CD8-positive, alpha-beta memory T cell (primary cell): Measurements from ENCODE around the gene ZNF286A. TPM values are rescaled to one million over a fixed set of nuclear protein-coding genes. Genes with fewer than 3 reads are reported as not detected.
"Not testable (repeated sequence)": the region's sequence is repeated elsewhere in the genome, so short reads cannot be mapped to it uniquely, and the experiment has no call there.

Experiments
- CTCF ChIA-PET: fragments of 350-600 bp; sonication (Branson Sonifier 250); formaldehyde crosslinking; loops from one replicate; lab custom pipeline; 2021; ENCODE audit warnings: antibody characterized with exemption; lab: Charles Lee
- POLR2A ChIA-PET: fragments of 350-600 bp; sonication (Branson Sonifier 250); formaldehyde crosslinking; loops from one replicate; lab custom pipeline; 2021; ENCODE audit warnings: antibody characterized with exemption; lab: Charles Lee
- DNase-seq, 5 donors: peaks; one replicate each; pipeline versions ENCODE4 v3.0.0 to v3.0.0-alpha.2; 2020 to 2022; ENCODE audit warnings: mixed read lengths in 1 of 5
- H3K27ac ChIP-seq: one replicate; pipeline ENCODE4 v1.7.0; 2013; ENCODE audit warnings: low read depth, mild to moderate bottlenecking, low read length, moderate library complexity
- H3K27me3 ChIP-seq: 2 replicates; pipeline ENCODE4 v1.7.0; 2013; ENCODE audit warnings: low read length, mild to moderate bottlenecking; ENCODE audit not compliant: insufficient read depth, poor library complexity, severe bottlenecking
- H3K36me3 ChIP-seq: 2 replicates; pipeline ENCODE4 v1.7.0; 2013; ENCODE audit warnings: mild to moderate bottlenecking, low read length, moderate library complexity; ENCODE audit not compliant: insufficient read depth
- H3K4me1 ChIP-seq: 2 replicates; pipeline ENCODE4 v1.7.0; 2013; ENCODE audit warnings: mild to moderate bottlenecking, low read length, moderate library complexity; ENCODE audit not compliant: insufficient read depth
- H3K4me3 ChIP-seq: 2 replicates; pipeline ENCODE4 v1.7.0; 2013; ENCODE audit warnings: mild to moderate bottlenecking, low read length
- H3K9me3 ChIP-seq: 2 replicates; pipeline ENCODE4 v1.7.0; 2013; ENCODE audit warnings: mild to moderate bottlenecking, low read length
- H3K27ac Mint-ChIP-seq, 8 donors: one replicate each; pipeline ENCODE4 v1.8.0; 2020 to 2021; ENCODE audit warnings: mixed read lengths in 8 of 8, mild to moderate bottlenecking in 6 of 8, inconsistent platforms in 3 of 8, moderate library complexity in 3 of 8
- H3K27me3 Mint-ChIP-seq, 2 donors: one replicate each; pipeline ENCODE4 v1.8.0; 2020 to 2021; ENCODE audit warnings: mixed read lengths in 2 of 2, mild to moderate bottlenecking in 1 of 2, moderate library complexity in 1 of 2
- H3K36me3 Mint-ChIP-seq, 3 donors: one replicate each; pipeline ENCODE4 v1.8.0; 2020 to 2021; ENCODE audit warnings: mixed read lengths in 3 of 3, inconsistent platforms in 1 of 3, mild to moderate bottlenecking in 1 of 3
- H3K4me1 Mint-ChIP-seq, 3 donors: one replicate each; pipeline ENCODE4 v1.8.0; 2020 to 2021; ENCODE audit warnings: mixed read lengths in 3 of 3, inconsistent platforms in 1 of 3, mild to moderate bottlenecking in 1 of 3
- H3K4me3 Mint-ChIP-seq, 7 donors: one replicate each; pipeline ENCODE4 v1.8.0; 2020 to 2021; ENCODE audit warnings: mixed read lengths in 7 of 7, mild to moderate bottlenecking in 6 of 7, moderate library complexity in 4 of 7, inconsistent platforms in 2 of 7
- H3K9me3 Mint-ChIP-seq, 5 donors: one replicate each; pipeline ENCODE4 v1.8.0; 2020 to 2022; ENCODE audit warnings: mixed read lengths in 5 of 5, mild to moderate bottlenecking in 3 of 5, moderate library complexity in 2 of 5, inconsistent platforms in 1 of 5
- polyA plus RNA-seq: library from polyadenylated mRNA; unstranded; fragments of 300-500 nt; fragmentation: Illumina TruSeq; gene quantifications from one replicate; pipeline ENCODE4 v1.2.3, GENCODE V29; 2021
- total RNA-seq, 2 experiments: library from RNA; stranded (reverse); gene quantifications; one replicate each; pipeline ENCODE4 v1.2.3, GENCODE V29; 2021

ZNF286A gene
- total and polyA plus RNA-seq, 3 experiments from 2014 or later = 18.9 to 27.6 (median 26.4) TPM

DNA sequence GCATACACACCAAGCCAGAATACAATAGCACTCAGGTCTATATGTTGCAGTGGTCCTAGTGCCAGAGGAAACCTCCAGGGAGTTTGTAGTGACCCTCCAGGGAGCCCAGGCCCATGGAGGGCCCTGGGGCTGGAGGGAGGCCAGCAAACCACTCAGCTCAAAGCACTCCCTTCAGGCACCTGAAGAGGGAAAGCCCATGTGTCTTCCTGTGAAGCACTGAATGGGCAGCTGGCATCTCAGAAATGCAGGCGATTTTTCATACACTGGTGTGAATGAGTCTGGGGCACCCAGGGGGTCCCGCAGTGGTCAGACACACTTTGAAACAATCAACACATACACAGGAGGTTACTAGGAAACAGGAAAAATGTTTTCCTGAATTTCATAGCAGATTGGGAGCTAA, 45.3 kb downstream of the ZNF286A start:
- Histone ChIP-seq H3K4me1 (no peaks in the 10 kb centered on the region), H3K4me3 (no peak overlapping the region), H3K9me3 (no peaks in the 10 kb centered on the region), H3K27ac (no peak overlapping the region), H3K27me3 (no peaks in the 10 kb centered on the region), H3K36me3 (no peaks in the 10 kb centered on the region)
- no peak for DNase-seq
- Mint-ChIP-seq H3K4me1 (no peaks in the 10 kb centered on the region), H3K27me3 (peaks cover 5 to 8% of the 10 kb centered on the region in 2 donors), H3K36me3 (no peaks in the 10 kb centered on the region), H3K4me3 (no peak overlapping the region), H3K27ac (no peak overlapping the region), H3K9me3 (no peaks in the 10 kb centered on the region)
- ChIA-PET POLR2A (no interaction called here), CTCF (no interaction called here)

DNA sequence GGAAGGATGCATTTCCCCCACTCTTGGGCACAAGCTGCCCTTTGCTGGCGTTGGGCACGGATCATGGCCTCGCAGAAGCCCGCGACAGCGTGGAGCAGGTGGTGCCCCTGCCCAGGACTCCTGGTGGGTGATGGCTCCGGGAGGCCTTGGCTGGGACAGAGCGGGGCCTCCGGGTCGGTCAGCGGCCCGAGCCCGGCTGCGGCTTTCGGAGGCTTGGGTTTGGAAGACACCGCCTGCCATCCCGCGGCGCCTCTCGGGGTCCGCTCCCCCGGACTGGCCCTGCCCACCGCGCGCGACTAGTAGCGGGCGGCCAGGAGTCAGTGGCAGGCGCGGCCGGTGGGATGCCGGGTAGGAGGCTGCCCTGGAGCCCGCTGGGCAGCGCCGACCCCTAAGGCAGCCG, 49.9 kb downstream of the ZNF286A start:
- H3K36me3 Mint-ChIP-seq, H3K4me1 ChIP-seq, H3K27ac ChIP-seq, H3K27me3 Mint-ChIP-seq, H3K9me3 ChIP-seq, POLR2A ChIA-PET, H3K4me3 ChIP-seq, DNase-seq, H3K4me1 Mint-ChIP-seq, H3K9me3 Mint-ChIP-seq, CTCF ChIA-PET, H3K27me3 ChIP-seq, H3K4me3 Mint-ChIP-seq, H3K27ac Mint-ChIP-seq, H3K36me3 ChIP-seq: not testable (repeated sequence)

DNA sequence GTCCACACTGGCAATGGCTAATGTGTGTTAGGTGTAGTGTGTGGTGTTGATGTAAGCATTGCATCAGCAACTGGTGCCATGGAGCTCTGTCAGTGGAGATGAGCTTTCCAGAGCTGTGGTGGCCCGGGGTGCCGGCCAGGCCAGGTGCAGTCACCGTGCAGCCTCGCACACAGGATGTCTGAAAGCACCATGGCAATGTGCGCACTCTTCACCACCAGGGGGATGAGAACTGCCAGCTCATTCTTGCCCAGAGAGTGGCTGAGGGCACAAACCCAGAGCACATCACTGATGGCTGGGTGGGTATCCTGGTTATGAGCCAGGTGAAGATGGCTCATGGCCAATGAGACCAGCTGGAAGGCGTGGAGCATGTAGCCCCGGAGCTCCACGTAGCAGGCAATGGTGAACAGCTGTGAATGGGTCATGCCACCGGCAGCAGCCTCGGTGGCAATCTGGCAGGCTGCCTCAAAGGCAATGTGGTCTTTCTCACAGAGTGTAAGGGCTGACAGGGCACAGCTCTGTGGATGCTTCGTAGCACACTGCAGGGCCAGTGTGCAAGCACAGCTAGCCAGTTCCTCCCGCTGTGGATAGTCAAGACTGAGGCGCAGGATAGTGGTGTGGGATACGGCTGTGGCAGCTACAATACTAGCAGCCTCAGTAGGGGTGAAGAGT, 69.4 kb downstream of the ZNF286A start:
- H3K4me3 ChIP-seq, H3K27me3 Mint-ChIP-seq, CTCF ChIA-PET: not testable (repeated sequence)

More for the DNA sequence above, 69.4 kb downstream of the ZNF286A start:
- H3K27me3 ChIP-seq, H3K36me3 Mint-ChIP-seq, H3K4me3 Mint-ChIP-seq, H3K4me1 ChIP-seq, H3K9me3 ChIP-seq, H3K27ac ChIP-seq, H3K27ac Mint-ChIP-seq, H3K4me1 Mint-ChIP-seq, H3K9me3 Mint-ChIP-seq, POLR2A ChIA-PET, H3K36me3 ChIP-seq, DNase-seq: not testable (repeated sequence)

Other genes starting within 250 kb of the ZNF286A start
- 1 to 10 TPM; 1.8 to 2.7 TPM for gene CDRT4, start 232.1 kb upstream of the ZNF286A start, total RNA-seq
- not detected for gene CDRT4, start 232.1 kb upstream of the ZNF286A start, polyA plus RNA-seq
- 1 to 10 TPM; 6.9 to 7.6 TPM for gene TVP23C, start 136.3 kb upstream of the ZNF286A start, total RNA-seq
- 6.3 TPM for gene TVP23C, start 136.3 kb upstream of the ZNF286A start, polyA plus RNA-seq
- gene FBXW10B, start 80.0 kb upstream of the ZNF286A start, total RNA-seq = under 1 TPM; 0.26 to 0.89 TPM
- not detected for gene FBXW10B, start 80.0 kb upstream of the ZNF286A start, polyA plus RNA-seq
- gene TRIM16, start 15.4 kb upstream of the ZNF286A start, total RNA-seq = 1 to 10 TPM; 8.1 to 8.2 TPM
- gene TRIM16, start 15.4 kb upstream of the ZNF286A start, polyA plus RNA-seq = 1.8 TPM
- under 1 TPM; 0.20 to 0.26 TPM for gene TBC1D26, start 32.5 kb downstream of the ZNF286A start, total RNA-seq
- gene TBC1D26, start 32.5 kb downstream of the ZNF286A start, polyA plus RNA-seq = 0.23 TPM
- under 1 TPM; 0.88 to 0.95 TPM for gene ADORA2B, start 245.4 kb downstream of the ZNF286A start, total RNA-seq
- 1.2 TPM for gene ADORA2B, start 245.4 kb downstream of the ZNF286A start, polyA plus RNA-seq